ENCODE data around the gene RASAL3. TPM values are rescaled to one million over a fixed set of nuclear protein-coding genes. Genes with fewer than 3 reads are reported as not detected.

RASAL3 gene
- total and polyA plus RNA-seq, 2 of the 8 experiments (the other 6 are each of a cell fraction or from before 2014, with no cell fraction given) = 0.19 to 0.63 TPM

DNA sequence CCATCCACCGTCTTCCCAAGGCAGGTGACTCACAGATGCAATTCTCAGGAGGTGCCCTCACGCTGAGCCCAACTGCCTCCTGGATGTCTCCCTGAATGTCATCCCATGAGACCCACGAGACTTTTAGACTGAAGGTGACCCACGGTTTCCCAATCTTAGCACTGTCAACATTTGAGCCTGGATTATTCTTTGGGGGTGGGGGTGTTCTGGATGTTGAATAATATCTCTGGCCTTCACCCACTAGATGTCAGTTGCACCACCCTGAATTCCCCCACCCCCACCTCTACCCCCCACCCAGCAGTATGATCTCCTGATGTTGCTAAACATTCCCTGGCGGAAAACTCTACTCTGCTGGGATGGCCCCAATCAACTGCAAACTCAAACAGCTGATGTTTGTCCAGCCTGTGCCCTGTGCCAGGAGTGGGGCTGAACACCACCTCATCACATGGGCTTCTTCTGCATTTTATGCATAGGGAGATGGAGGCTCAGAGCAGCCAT, 41.8 kb upstream of the RASAL3 start:
- TF ChIP-seq CTBP2 (IDR thresholded peaks at IDR 0.05; ENCODE audit: borderline replicate concordance, insufficient read depth, insufficient read length, low read length) (no peak), TCF12 (IDR thresholded peaks at IDR 0.05; ENCODE audit: low read depth, low read length) (no peak), SP2 (IDR thresholded peaks at IDR 0.05; ENCODE audit: low read length) (no peak), KDM5A (IDR thresholded peaks at IDR 0.05; ENCODE audit: low read length) (no peak), TEAD4 (IDR thresholded peaks at IDR 0.05; ENCODE audit: low read depth, low read length) (no peak), CEBPB (IDR thresholded peaks at IDR 0.05; ENCODE audit: low read depth, low read length) (no peak), RAD21 (IDR thresholded peaks at IDR 0.05 in 1 of 2, conservative IDR thresholded peaks at IDR 0.05 in 1 of 2; ENCODE audit: low read depth in 2 of 2, low read length in 2 of 2) (no peak)
- TF ChIP-seq, protein P1, sequence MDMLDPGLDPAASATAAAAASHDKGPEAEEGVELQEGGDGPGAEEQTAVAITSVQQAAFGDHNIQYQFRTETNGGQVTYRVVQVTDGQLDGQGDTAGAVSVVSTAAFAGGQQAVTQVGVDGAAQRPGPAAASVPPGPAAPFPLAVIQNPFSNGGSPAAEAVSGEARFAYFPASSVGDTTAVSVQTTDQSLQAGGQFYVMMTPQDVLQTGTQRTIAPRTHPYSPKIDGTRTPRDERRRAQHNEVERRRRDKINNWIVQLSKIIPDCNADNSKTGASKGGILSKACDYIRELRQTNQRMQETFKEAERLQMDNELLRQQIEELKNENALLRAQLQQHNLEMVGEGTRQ (IDR thresholded peaks at IDR 0.05; ENCODE audit: low read length) = no peak

More for the DNA sequence above, 41.8 kb upstream of the RASAL3 start:
- Histone ChIP-seq H3K9me3 (ENCODE audit: insufficient read depth in 2 of 2, low read depth in 1 of 2, low read length in 1 of 2) (peaks cover 45 to 78% of the 10 kb centered on the region in 2 experiments), H4K5ac (ENCODE audit: insufficient read length, low read depth, low read length) (no peak overlapping the region), H2BK20ac (ENCODE audit: low read length) (no peak overlapping the region), H3K4me3 (ENCODE audit: extremely low read depth in 1 of 4, insufficient read depth in 2 of 4, low read depth in 3 of 4, low read length in 4 of 4) (no peak overlapping the region), H2BK120ac (replicated peaks; ENCODE audit: low read depth, low read length) (no peak overlapping the region), H2BK5ac (ENCODE audit: low read depth, low read length) (no peak overlapping the region), H4K8ac (ENCODE audit: extremely low read depth, insufficient read depth, low read length) (no peak overlapping the region), H3K14ac (ENCODE audit: insufficient read length) (no peak overlapping the region), H3K27me3 (replicated peaks in 1 of 4; ENCODE audit: control insufficient read depth in 3 of 4, extremely low read depth in 1 of 4, insufficient read depth in 3 of 4, low read length in 3 of 4) (no peaks in the 10 kb centered on the region), H2BK15ac (ENCODE audit: low read length) (no peak overlapping the region), H3K4ac (replicated peaks; ENCODE audit: insufficient read length, low read depth, low read length) (no peak overlapping the region), H3K23ac (ENCODE audit: insufficient read length) (no peak overlapping the region), H3K23me2 (ENCODE audit: low read depth, low read length) (no peaks in the 10 kb centered on the region), H3K79me1 (ENCODE audit: low read depth, low read length) (no peaks in the 10 kb centered on the region), H3K4me1 (replicated peaks in 1 of 4; ENCODE audit: control insufficient read depth in 3 of 4, insufficient read depth in 4 of 4, low read length in 3 of 4) (no peaks in the 10 kb centered on the region; a peak in 1 of 7 replicates), H3K36me3 (ENCODE audit: control insufficient read depth in 2 of 4, insufficient read depth in 4 of 4, low read length in 3 of 4) (no peaks in the 10 kb centered on the region), H3K56ac (replicated peaks; ENCODE audit: insufficient read length, low read depth, low read length) (no peak overlapping the region), H2BK12ac (ENCODE audit: low read depth, low read length) (no peak overlapping the region), H2AK5ac (ENCODE audit: low read depth, low read length) (no peak overlapping the region), H3K18ac (ENCODE audit: extremely low read depth, low read length) (no peak overlapping the region), H3K79me2 (ENCODE audit: control insufficient read depth in 1 of 2, insufficient read depth in 2 of 2, low read length in 2 of 2) (no peaks in the 10 kb centered on the region), H3K4me2 (ENCODE audit: insufficient read depth in 1 of 2, low read depth in 2 of 2, low read length in 2 of 2) (no peak overlapping the region), H3K9ac (replicated peaks in 1 of 4; ENCODE audit: extremely low read depth in 1 of 4, low read depth in 3 of 4, low read length in 3 of 4) (no peak overlapping the region), H4K91ac (replicated peaks; ENCODE audit: insufficient read length, low read length) (no peak overlapping the region), H4K20me1 (replicated peaks in 1 of 2; ENCODE audit: control insufficient read depth in 1 of 2, insufficient read depth in 2 of 2, low read length in 2 of 2) (no peaks in the 10 kb centered on the region), H2AFZ (ENCODE audit: low read length) (no peak overlapping the region), H3K27ac (ENCODE audit: low read depth, low read length) (no peak overlapping the region)
- WGBS, 2 experiments (ENCODE audit: extremely low coverage in 1 of 2, insufficient coverage in 1 of 2, insufficient read length in 1 of 2, insufficient replicate concordance in 2 of 2, low coverage in 1 of 2, low lambda C conversion rate in 2 of 2, missing lambda C conversion rate in 1 of 2) = 80% methylated on average over 5 of the region's 5 CpGs; no CpG with 5 or more reads in 1 of the 2 experiments
- no peak for FAIRE-seq
- DNase-seq (ENCODE audit: low read depth in 1 of 2, low spot score in 2 of 2) = no peak
- ChIA-PET POLR2A (ENCODE audit: partially characterized antibody) (interaction anchor here (1.1 kb wide), 1 partner anchor 127 kb away, joined by 3 read pairs; the partner anchor contains the start of gene AKAP8), CTCF (ENCODE audit: partially characterized antibody) (interaction anchor here (1.5 to 1.7 kb wide), 2 partner anchors 50 to 87 kb away, joined by 3 to 4 read pairs; no protein-coding TSS in a partner anchor)

All from H1 (cell line).